Thoracic aorta (tissue), 2 donors: ENCODE data around the gene NGLY1. TPM values are rescaled to one million over a fixed set of nuclear protein-coding genes. Genes with fewer than 3 reads are reported as not detected.

Experiments
- ATAC-seq: fragments of 150-250 bp; one replicate; pipeline ENCODE4 v1.8.0; 2017; ENCODE audit warnings: low read depth; ENCODE audit not compliant: insufficient number of reproducible peaks, low FRiP score
- DNase-seq: peaks from one replicate; pipeline ENCODE4 v3.0.0-alpha.2; 2020; ENCODE audit warnings: low spot score
- H3K27ac ChIP-seq, 2 donors: fragments of 200-600 bp; sonication (generic); 1 replicate in 1 of 2; 2 replicates in 1 of 2; pipeline ENCODE4 v1.5.1; 2016; ENCODE audit warnings: mild to moderate bottlenecking in 2 of 2, moderate library complexity in 2 of 2
- H3K27me3 ChIP-seq: fragments of 200-600 bp; sonication (generic); replicated peaks from 2 replicates; pipeline ENCODE4 v1.6.0; 2016; ENCODE audit warnings: mild to moderate bottlenecking; ENCODE audit not compliant: insufficient read depth
- H3K36me3 ChIP-seq: fragments of 200-600 bp; sonication (generic); one replicate; pipeline ENCODE4 v1.5.1; 2016
- H3K4me1 ChIP-seq, 2 donors: fragments of 200-600 bp; sonication (generic); 1 replicate in 1 of 2; 2 replicates in 1 of 2; pipeline versions ENCODE4 v1.5.1 to v1.6.0; 2016; ENCODE audit warnings: low read depth in 2 of 2, mild to moderate bottlenecking in 1 of 2; ENCODE audit not compliant: control insufficient read depth in 1 of 2
- H3K4me3 ChIP-seq: fragments of 200-600 bp; sonication (generic); 2 replicates; pipeline ENCODE4 v1.5.1; 2016; ENCODE audit warnings: mild to moderate bottlenecking
- H3K9me3 ChIP-seq: fragments of 200-600 bp; sonication (generic); 2 replicates; pipeline ENCODE4 v1.5.1; 2016
- total RNA-seq, 2 donors: library from RNA; depleted of rRNA; stranded (reverse); fragments of >200 nt; gene quantifications; one replicate each; pipeline versions ENCODE4 v1.1.0 to v1.2.3, GENCODE V29; 2016
- TF ChIP-seq, protein P1 (sequence below): fragments of 200-600 bp; sonication (generic); IDR thresholded peaks from one replicate; pipeline ENCODE4 v1.5.1; 2019; ENCODE audit warnings: antibody characterized with exemption

Gene NGLY1
- total RNA-seq, 2 donors from 2014 or later = 16.5 to 26.9 TPM

DNA sequence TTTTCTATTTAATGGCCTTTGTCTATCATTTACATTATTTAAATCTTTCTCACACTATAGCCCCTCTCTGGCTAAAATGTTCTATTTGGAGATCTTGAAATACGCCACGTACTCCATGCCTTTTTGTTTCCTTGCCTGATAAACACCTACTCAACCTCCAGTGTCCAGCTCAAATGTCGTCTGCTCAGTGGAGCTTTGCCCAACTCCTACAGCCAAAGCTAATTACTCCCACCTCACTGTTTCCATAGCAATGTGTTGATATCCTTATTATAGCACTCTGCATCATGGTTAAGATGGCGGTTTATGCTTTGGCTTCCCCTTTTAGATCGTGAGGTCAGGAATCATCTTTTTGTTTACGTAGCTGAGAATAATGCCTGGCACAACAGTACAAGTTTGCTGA is 55.9 kb downstream of the NGLY1 start:
- no peak overlapping the region for H3K27ac ChIP-seq
- ATAC-seq (no peak), DNase-seq (no peak)
- H3K36me3 ChIP-seq = no peaks in the 10 kb centered on the region
- no peak overlapping the region for H3K4me3 ChIP-seq
- no peaks in the 10 kb centered on the region for H3K9me3 ChIP-seq
- H3K27me3 ChIP-seq = no peaks in the 10 kb centered on the region
- TF ChIP-seq, protein P1, sequence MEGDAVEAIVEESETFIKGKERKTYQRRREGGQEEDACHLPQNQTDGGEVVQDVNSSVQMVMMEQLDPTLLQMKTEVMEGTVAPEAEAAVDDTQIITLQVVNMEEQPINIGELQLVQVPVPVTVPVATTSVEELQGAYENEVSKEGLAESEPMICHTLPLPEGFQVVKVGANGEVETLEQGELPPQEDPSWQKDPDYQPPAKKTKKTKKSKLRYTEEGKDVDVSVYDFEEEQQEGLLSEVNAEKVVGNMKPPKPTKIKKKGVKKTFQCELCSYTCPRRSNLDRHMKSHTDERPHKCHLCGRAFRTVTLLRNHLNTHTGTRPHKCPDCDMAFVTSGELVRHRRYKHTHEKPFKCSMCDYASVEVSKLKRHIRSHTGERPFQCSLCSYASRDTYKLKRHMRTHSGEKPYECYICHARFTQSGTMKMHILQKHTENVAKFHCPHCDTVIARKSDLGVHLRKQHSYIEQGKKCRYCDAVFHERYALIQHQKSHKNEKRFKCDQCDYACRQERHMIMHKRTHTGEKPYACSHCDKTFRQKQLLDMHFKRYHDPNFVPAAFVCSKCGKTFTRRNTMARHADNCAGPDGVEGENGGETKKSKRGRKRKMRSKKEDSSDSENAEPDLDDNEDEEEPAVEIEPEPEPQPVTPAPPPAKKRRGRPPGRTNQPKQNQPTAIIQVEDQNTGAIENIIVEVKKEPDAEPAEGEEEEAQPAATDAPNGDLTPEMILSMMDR = no peak
- H3K4me1 ChIP-seq = no peaks in the 10 kb centered on the region

DNA sequence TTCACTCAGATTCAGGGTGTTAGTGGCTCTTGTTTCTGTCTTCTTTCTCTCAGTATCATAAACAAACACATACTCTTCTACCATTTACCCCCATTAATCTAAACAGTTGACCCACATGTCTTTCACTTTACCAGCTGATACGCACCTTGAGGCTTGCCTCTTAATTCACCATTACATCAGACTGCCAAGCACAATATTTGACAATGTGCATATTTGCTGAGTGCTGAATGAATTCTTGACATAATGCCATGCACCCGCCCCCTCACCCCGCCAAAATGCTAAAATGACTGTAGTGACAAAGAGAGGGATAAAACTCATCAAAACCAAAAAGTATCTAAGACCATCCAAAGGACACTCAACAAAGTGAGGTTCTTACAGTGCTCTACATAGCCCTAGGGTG is 57.4 kb downstream of the NGLY1 start:
- ATAC-seq = no peak
- no peak for DNase-seq
- Histone ChIP-seq H3K27me3 (no peaks in the 10 kb centered on the region), H3K4me1 (no peaks in the 10 kb centered on the region), H3K36me3 (no peaks in the 10 kb centered on the region), H3K27ac (no peak overlapping the region), H3K9me3 (no peaks in the 10 kb centered on the region), H3K4me3 (no peak overlapping the region)
- TF ChIP-seq, protein P1 = no peak

DNA sequence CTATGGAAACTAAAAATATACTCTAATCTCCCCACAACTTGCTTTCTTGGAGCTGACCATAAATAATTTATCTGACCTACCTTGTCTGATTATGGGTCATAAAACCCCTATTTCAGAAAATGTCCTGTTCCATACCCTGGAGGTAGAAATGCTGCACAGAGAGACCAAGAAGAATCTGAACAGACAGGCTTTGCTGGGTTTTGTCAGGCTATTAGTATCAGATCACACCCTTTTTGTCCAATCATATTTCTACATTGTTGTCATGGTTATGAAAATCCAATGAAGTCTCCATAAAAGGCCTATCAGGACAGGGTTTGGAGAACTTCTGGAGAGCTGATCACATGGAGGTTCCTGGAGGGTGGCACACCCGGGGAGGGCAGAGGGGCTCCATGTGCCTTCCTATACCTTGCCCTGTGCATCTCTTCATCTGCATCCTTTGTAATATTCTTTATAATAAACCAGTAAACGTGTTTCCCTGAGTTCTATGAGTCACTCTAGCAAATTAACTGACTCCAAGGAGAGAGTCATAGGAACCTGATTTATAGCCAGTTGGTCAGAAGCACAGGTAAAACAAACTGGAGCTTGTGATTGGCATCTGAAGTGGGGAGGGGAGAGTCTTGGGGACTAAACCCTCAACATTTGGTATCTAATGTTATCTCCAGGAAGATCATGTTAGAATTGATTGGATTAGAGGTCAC is 58.1 kb downstream of the NGLY1 start:
- no peak for ATAC-seq
- H3K9me3 ChIP-seq = no peaks in the 10 kb centered on the region

DNA sequence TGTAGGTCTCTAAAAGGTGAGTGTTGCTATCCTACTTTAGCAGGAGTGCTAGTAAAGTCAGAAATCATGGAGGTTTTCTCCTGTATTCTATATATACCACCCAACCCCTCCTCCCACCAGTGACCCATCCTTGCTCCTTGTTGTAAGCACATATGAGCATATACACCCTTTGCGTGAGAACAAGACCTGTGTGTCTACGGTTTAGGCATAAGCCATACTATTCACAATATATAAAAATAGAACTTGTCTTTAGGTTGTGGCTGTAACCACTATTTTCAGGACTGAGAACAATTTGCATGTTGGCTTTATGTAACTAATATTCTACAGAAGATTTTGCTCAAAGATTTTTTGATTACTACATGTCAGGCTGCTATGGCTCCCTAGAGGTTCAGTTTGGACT is 59.4 kb downstream of the NGLY1 start:
- H3K27me3 ChIP-seq = no peaks in the 10 kb centered on the region
- TF ChIP-seq, protein P1 = no peak
- no peaks in the 10 kb centered on the region for H3K36me3 ChIP-seq
- ATAC-seq (no peak), DNase-seq (no peak)
- no peak overlapping the region for H3K27ac ChIP-seq
- no peaks in the 10 kb centered on the region for H3K4me1 ChIP-seq
- H3K4me3 ChIP-seq = no peak overlapping the region
- H3K9me3 ChIP-seq = no peaks in the 10 kb centered on the region

More for the DNA sequence above, 58.1 kb downstream of the NGLY1 start:
- no peaks in the 10 kb centered on the region for H3K36me3 ChIP-seq
- H3K4me1 ChIP-seq = no peaks in the 10 kb centered on the region
- no peak overlapping the region for H3K4me3 ChIP-seq
- DNase-seq = no peak
- H3K27ac ChIP-seq = no peak overlapping the region
- TF ChIP-seq, protein P1 = no peak
- H3K27me3 ChIP-seq = no peaks in the 10 kb centered on the region

DNA sequence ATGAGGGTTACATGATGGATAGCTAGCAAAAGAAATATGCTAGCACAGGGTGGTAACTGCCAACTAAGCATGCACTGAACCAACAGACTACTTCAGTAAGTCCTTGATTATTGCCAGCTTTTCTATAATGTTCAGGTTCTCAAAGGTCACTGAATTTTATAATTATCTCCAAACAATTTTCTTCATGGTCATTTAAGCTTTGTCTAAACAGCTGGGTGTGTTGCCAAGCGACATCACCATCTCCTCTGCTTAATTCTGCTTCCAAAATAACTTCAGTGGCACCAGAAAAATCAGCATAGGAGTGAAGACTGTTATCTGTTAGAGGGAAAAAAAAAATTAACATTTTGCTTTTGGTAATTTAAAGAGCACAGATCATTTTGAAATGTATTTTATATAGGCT is 63.9 kb downstream of the NGLY1 start:
- Histone ChIP-seq H3K4me3 (no peak overlapping the region), H3K4me1 (no peaks in the 10 kb centered on the region), H3K9me3 (no peaks in the 10 kb centered on the region), H3K36me3 (no peaks in the 10 kb centered on the region), H3K27ac (no peak overlapping the region), H3K27me3 (no peaks in the 10 kb centered on the region)
- no peak for ATAC-seq
- TF ChIP-seq, protein P1 = no peak
- no peak for DNase-seq
